Stimulated activated CD4-positive, alpha-beta T cell treated with anti-CD3 and anti-CD28 coated beads, Interleukin-4, amount 100 ng/mL, for 24 hours (primary cell): ENCODE results near the gene TSPAN18.

Experiments
- DNase-seq: peaks from one replicate; pipeline ENCODE4 v3.0.0-alpha.2; 2020

Gene TSPAN18

DNA sequence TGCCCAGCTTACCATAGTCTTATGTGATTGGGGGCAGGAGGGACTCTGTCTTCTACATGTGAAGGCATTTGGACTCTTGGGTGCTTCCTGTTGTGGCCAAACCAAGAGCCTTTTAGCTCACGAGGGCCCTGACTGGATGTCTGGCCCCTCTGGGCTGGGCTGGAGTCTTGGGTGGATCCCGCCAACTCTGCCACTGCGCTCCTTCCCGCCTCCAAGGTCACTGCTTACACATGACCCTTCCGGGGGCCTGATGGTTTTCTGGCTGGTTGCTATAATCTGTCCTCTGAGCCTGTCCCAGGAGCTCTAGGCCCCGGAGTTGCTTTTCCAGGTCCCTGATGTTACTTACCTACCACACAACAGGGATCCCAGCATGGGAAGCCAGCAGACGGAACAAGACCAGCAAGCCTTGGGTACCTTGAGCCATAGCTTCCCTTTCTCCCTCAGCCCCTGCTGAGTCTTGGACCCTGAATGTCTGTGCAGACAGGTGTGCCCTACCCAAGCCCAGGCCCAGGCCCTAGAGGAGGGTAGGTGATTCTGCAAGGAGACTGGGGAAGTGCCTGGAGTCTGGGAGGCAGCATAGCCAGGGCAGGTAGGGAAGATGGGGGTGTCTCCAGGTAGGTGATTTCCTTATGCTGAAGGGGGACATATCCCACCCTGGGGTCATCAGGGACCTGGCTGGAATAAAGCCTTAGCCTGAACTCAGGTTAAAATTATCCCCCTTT, 100.3 kb downstream of the TSPAN18 start:
- DNase-seq, result no peak

DNA sequence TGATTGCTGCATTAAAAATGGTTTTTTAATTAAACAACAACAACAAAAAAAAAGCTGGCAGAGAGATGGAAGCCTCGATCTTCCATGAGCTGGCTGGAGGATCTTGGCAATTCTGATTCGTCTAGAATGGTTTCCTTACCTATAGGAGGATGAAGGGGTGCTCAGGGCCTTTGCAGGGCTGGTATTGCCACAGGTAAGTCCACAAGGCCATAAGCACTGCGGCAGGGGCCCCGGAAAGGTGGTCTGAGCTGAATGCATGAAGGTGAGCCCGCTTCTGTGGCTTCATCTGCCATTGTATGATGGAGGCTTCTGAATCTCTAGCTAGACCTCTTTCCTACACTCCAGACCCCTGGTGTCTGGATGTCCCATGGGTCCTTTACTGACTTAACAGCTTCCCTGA, 101.5 kb downstream of the TSPAN18 start:
- no peak for DNase-seq

GRCh38 chr11:44829838-44830237, 103.1 kb downstream of the TSPAN18 start:
- no peak for DNase-seq

- no peak for DNase-seq
These were observed 105.0 kb downstream of the TSPAN18 start for GRCh38 chr11:44831605-44832394.

- DNase-seq, result no peak
These were observed 105.7 kb downstream of the TSPAN18 start for GRCh38 chr11:44832452-44832851.

GRCh38 chr11:44833221-44833876, 106.6 kb downstream of the TSPAN18 start:
- no peak for DNase-seq

DNA sequence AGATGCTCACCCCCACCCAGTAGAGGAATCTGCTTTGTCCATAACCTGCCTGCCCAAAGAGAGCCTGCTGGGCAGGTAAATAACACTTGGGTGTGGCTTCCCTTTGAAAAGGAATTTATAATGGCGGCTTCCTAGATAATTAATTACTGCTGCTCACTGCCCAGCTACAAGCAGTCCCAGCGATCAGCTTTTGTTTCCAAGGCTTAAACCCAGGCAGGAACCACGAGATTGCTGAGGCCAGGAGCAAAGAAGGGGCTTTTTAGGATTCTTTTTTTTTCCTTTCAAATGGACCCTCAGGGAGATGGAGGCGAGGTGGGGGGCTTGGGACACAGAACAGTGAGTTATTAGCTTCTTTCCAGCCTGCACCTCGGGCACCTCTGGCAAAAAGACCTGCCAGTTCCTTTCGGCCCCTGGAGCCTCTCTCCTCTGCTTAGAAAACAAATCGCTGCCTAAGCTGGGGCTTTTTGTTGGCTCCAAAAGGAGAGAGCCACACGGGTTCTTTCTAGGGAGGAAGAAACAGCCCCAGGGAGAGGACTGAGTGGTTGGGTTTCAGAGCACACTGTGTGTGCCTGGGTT, 107.2 kb downstream of the TSPAN18 start:
- DNase-seq, result no peak

DNA sequence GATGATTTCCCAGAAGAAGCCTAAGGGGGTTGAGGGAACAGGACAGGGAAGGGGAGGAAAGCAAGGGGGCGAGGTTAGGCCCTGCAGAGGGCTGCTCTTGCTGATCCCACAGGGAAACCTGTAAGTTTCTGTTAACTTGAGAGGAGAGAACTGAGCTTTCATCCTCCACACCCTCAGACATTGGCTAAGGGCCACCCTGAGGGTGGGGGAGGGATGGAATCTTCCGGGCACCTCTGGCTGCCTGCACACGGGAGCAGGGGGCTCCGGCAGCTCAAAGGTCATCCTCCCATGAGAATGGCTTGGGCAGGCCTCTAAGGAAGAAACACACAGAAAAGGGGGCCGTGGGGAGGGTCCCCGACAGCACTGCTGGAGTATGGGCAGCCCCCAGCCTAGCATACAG, 108.1 kb downstream of the TSPAN18 start:
- no peak for DNase-seq

GRCh38 chr11:44835296-44835695, 108.5 kb downstream of the TSPAN18 start:
- no peak for DNase-seq

GRCh38 chr11:44835938-44836337, 109.2 kb downstream of the TSPAN18 start:
- DNase-seq, result no peak

DNA sequence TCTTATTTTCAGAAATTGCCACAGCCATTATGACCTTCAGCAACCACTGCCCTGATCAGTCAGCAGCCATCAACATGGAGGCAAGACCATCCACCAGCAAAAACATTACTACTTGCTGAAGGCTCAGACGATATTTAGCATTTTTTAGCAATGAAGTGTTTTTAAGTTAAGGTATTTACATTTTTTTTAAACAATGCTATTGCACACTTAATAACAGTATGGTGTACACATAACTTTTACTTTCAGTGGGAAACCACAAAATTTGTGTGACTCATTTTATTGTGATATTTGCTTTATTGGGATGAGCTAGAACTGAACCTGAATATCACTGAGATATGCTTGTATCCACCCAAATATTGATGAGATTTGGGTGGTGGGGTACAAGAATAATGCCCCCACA, 110.9 kb downstream of the TSPAN18 start:
- DNase-seq, result no peak

- no peak for DNase-seq
These were observed 112.8 kb downstream of the TSPAN18 start for GRCh38 chr11:44839458-44840084.

DNA sequence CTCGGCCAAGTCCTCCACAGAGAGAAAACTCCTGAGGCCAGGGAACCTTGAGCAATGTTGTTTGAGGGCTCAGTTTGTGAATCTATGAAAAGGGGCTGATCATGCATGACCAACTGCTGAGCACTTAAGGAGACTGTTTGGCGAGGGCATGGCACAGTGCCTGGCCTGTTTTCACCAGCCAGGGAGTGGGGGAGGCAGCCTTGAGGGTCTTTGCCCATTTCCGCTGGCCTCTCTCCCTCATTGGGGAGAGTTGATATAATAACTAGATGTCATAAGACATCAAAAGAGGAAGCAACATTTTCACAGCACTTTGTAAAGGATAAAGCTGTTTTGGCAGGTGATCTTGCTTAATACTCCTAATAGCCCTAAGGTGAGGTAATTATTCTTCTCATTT, 113.3 kb downstream of the TSPAN18 start:
- DNase-seq, result no peak

GRCh38 chr11:44840521-44841251, 113.9 kb downstream of the TSPAN18 start:
- no peak for DNase-seq

- no peak for DNase-seq
These were observed 115.5 kb downstream of the TSPAN18 start for GRCh38 chr11:44842220-44842619.

- DNase-seq, result no peak
These were observed 120.1 kb downstream of the TSPAN18 start for GRCh38 chr11:44846852-44847251.

DNA sequence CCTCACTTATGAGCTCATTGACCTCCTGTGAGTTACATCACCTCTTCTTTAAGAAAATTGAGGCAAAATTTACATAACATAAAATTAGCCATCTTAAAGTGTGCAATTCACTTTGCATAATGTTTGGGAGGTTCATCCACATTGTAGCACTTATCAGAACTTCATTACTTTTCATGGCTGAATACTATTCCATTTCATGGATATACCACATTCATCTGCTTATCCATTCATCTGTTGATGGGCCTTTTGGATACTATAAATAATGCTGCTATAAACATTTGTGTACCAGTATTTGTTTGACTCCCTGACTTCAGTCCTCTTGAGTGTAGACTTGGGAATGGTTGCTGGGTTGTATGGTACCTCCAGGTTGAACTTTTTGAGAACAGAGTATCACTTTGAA, 120.6 kb downstream of the TSPAN18 start:
- no peak for DNase-seq

GRCh38 chr11:44848203-44848962, 121.6 kb downstream of the TSPAN18 start:
- DNase-seq, result no peak

GRCh38 chr11:44848963-44849350, 122.2 kb downstream of the TSPAN18 start:
- DNase-seq, result no peak

DNA sequence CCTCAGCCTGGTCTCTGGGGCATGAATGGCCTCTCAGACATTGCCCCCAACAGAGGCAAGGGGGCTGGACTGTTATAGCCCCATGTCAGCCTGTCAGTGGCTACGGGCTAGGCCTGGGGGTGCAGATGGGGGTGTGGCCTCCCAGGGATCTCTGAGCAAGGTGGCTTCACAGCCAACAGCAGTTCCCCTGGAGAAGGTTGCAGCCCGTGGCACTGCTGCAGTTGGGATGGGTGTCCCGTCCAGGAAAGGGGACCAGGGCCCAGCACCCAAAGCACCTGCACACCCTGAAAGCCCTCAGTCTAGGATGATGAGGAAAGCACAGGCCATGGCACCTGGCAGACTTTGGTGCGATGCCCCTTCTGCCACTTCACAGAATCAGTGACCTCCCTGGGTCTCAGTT, 122.7 kb downstream of the TSPAN18 start:
- DNase-seq, result no peak

- DNase-seq, result no peak
These were observed 123.2 kb downstream of the TSPAN18 start for GRCh38 chr11:44849922-44850321.

GRCh38 chr11:44851496-44851895, 124.7 kb downstream of the TSPAN18 start:
- DNase-seq, result no peak
